Stimulated activated CD4-positive, alpha-beta T cell treated with anti-CD3 and anti-CD28 coated beads, Interleukin-2, amount 100 ng/mL, for 4 hours (primary cell): Measurements from ENCODE around the gene FOCAD.

Experiments
- DNase-seq: peaks from one replicate; pipeline ENCODE4 v3.0.0-alpha.2; 2020; ENCODE audit warnings: low read depth

Gene FOCAD

DNA sequence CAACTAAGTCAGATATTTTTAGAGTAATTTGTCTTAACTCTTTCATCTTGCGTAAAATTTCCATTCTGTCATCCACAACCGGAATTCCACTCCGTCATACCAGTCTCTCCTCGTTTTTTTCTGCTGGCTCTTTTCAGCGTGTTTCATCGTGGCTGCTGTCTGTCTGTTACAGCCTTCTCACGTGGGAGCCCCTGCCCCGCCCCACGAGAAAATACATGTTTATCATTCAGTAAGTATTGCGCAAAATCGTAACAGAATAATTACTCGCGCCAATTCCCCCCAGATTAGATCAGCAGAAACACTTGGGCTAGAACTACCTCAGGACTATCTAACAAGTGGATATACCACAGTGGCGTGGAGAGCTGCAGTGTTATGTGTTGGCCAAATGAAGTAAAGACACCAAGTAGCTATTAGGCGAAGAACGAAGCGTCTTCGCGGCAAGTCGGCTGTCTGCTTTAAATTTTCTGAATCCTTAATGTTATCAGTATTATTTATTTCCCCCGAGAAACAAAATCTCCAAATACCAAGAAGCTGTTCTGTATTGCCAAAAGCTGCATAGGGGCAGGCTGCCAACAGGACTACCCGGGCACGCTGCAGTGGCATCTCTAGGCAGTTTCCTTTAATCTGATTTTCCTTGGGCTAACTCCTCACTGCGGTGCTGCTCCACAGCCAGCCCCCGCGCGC, 566 bp upstream of the FOCAD start:
- peak; percentile 49 for DNase-seq

DNA sequence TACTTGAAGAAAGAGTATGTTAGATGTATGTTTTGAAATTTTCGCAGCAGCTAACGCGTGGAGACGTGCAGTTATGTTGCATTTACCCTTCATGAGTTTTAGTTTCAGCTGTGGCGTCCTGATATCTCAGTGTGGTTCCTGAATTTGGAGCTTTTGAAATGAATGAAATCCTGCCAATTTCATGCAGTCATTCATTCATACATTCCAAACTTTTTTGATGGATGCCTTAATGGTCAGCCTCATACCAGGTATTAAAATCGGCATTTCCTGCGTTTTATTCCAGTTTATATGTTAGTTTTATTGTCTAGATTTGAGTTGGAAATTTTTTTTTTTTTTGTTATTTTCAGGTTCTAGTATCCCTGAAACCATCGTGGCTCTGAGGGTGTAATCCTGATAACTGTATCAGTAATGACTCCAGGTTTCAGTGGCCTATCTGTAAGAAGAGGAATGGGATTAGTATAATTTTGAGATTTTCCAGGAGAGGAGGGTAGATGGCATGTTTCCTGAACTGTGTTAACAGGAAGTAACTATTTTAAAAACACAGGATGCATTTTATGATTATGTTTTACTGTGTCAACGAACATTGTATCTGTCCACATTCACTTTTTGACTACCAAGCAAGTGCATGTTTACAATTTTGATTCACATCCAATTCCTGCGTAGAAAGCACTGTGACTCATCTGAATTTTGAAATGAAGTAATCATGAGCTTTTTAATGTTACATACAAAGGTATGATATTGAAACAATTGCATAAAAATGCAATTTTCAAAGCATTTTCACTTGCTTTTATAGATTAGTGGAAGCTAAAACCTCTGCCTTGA, 1.0 kb downstream of the FOCAD start:
- DNase-seq: no peak

DNA sequence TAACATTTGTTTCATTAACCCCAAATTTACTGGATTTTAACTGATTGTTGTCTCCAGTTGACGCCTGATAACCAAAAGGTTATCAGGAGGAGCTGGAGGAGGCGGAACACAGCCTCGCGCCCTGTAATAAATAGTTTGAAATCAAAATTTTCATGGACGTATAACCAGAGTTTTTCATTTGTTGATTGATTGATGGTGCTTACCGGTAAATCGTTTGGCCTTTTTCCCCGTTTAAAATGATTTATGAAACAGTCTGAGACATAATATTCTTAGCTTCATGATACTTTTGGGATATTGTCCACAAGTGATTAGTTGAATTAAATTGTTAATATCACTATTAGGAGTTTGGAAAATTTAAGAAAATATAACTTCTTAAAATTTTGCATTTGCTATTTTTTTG, 1.7 kb downstream of the FOCAD start:
- DNase-seq: no peak

DNA sequence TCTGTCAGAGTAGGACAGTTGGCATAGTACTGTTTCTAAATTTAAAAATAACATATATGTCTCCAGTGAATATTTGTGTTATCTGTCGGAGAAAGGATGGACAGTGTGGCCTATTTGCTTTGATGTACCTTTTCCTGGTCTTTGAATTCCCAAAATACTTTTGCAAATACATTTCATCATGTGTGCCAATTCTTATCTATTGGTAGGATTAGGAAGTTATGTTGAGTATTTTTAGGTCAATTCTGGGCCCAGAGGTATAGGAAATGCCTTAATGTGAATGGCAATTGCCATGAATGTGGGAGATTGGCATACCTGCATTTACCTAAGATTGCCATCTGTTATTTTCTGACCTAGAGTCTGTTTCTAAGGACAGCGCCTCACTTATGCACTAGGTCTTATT, 5.8 kb downstream of the FOCAD start:
- DNase-seq: no peak

DNA sequence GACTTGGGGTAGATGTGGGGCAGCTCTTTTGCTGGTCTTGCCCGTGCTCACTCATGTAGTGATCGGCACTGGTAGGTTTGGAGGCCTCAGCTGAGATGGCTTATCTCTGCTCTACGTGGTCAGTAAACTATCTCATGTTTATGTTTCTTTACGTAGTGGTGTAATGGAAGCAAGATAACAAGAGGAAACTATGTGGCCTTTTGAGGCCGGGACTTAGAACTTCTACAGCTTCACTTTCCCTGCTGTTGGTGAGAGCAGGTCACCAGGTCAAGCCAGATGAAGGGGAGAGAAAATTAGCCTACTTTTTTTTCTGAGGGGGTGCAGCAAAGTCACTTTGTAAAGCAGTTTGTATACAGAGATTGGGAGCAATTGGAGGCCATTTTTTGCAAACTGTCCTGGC, 8.5 kb downstream of the FOCAD start:
- DNase-seq: no peak

DNA sequence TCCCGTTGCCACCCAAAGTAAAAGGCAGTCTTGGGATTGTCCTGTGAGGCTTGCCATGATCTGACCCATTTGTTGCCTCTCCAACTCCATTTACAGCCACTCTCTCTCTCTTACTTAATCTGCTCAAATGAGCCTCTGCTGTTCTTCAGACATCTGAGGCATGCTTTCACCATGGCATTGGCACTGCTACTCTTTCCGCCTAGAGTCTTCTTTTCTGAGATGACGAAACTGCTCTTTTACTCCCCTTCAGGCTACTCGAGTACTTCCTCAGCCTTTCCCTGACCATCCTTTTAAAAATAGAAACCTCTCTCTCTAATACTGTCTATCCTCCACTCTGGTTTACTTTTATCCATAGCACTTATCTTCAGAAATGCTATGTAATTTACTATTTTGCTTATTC, 9.0 kb downstream of the FOCAD start:
- no peak for DNase-seq

DNA sequence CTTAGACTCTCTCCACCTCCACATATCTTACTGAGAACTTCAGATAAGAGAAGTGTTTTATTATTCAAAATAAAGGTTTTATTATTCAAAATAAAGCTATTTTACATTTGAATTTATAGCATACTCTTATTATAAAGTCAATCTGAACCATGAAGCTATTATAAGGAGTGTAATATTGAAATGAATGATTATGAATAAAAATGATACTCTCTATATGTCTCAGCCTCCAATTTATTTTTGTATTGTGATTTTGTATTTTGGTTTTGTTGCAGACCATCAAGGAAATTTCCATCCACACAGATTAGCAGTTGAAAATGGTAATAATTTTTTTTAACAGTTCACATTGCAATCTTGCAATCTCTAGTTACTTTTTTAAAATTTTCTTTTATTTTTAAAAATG, 10.2 kb downstream of the FOCAD start:
- DNase-seq: no peak

DNA sequence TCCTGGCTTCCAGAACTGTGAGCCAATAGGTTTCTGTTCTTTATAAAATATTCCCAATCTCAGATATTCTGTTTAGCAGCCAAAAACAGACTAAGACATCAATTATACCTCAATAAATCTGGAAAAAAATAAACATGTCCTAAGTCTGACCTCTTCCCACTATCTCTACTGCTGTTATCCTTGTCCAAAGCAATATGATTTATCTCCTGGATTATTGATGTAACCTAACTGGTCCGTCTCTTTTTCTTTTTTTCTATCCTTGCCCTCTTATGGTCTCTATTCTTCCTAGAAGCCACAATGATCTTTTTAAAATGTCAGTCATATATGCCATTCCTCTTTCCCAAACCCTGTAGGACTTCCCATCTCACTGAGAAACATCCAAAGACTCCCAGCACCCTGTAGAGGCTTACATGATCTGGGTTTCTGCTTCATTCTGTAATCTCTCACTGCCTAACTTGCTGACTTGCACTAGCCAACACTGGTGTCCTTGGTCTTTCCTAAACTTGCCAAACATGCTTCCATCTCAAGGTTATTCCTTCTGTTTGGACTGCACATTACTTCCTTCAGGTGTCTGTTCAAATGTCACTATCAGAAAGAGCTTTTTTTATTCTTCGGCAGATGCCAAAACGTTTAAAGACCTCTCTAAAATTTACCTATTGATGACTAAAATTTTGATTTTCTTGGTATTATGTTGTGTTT, 13.1 kb downstream of the FOCAD start:
- DNase-seq: no peak

DNA sequence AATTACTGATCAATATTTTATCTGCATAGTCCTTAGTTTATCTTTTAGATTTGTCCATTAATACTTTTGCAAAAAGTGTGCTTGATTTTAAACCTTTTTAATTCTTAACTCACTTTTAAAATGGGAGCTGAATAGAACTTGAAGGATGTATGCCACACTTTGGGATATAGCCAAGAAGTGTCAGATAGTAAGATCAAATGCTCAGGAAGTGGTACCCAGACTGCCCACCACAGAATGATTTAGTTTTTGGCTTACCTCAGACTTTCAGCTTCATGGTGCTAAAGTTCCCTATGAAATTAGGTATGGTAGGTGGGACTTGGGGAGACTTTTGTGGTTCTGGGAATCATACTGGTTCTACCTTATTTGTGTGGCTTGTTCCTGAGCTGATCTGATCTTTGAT, 14.7 kb downstream of the FOCAD start:
- no peak for DNase-seq

DNA sequence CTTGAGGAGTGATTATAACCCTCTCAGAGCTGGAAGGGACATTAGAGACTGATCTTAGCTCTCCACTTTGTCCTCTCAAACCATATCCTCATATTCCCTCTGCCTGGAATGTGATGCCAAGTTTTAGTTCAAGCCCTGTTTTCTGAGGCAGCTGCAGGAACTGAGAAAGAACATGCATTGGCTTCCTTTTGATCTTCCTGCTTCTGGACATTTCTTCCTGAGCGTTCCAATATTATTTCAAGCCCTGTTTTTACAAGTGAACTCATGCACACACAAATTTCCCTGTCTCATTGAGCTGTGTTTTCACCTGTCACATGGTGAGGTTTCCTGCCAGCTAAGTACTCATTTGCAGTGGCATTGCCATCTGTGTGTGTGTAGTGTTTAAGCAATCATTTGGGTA, 17.0 kb downstream of the FOCAD start:
- DNase-seq: no peak

DNA sequence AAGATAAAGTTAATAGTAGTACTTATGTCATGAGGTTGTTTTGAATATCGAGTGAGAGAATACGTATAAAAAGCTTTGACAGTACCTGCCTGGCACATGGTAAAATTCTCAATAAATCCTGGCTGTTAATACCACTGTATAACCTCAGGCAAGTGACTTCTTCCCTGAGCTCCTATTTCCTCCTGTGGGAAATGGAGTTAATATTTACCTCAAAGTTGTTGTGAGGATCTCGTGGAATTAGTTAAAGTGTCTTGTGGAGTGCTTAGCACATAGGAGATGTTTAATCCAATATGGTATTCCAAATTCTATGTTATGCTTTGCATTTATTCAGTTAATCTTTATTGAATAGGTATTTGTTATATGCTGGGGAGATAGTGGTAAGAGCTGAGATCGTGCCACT, 18.5 kb downstream of the FOCAD start:
- no peak for DNase-seq

DNA sequence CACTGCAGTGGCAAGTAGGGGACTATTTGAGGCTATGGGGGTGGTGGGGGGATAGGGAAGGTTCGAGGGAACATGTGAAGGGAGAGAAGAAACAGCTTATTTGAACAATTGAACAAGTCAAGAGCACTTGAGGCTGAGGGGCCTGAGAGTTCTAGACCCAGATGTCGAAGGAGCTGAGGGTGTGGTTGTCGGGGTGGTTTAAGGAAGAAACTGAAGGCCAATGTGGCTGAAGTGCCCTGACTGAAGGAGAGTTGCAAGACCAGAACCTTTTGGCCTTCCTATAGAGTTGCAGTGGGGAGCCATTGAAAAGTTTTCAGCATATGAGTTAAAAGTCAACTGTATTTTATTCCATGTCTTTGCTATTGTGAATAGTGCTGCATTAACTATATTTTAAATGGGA, 19.1 kb downstream of the FOCAD start:
- no peak for DNase-seq

DNA sequence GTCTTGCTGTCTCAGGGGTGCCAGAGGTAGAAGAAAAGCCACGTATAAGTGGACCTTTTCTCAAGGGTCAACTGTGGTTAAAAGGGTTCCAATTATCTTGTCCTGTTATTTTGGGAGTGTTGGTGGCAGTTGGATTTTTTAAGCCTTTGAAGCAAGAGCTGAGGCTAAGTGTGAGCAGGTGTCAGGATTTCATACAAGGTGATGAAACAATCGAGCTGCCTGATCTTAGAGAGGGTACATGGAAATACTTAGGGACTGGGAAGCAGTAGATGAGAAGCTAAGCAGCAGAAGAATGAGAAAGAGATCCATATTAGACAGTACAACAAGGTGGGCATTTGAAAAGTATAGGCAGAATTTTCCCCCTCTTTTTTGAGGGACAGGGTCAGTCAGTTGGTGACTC, 23.6 kb downstream of the FOCAD start:
- no peak for DNase-seq

DNA sequence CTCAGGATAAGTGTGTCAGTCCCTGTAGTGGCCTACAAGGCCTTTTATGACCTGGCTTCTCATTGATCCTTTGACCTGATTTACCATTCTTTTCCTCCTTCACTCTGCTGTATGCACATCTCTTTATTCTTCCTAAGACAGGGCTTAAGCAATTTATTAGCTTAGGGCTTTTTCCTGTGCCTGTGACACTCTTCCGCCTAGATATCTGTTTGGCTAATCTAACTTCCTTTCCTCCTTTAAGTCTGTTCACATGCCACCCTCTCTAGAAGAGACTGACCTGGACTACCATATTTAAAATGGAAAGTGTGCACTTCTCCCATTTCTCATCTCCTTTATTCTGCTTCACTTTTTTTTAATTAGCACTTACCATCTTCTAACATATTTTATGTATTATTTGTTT, 29.1 kb downstream of the FOCAD start:
- no peak for DNase-seq

DNA sequence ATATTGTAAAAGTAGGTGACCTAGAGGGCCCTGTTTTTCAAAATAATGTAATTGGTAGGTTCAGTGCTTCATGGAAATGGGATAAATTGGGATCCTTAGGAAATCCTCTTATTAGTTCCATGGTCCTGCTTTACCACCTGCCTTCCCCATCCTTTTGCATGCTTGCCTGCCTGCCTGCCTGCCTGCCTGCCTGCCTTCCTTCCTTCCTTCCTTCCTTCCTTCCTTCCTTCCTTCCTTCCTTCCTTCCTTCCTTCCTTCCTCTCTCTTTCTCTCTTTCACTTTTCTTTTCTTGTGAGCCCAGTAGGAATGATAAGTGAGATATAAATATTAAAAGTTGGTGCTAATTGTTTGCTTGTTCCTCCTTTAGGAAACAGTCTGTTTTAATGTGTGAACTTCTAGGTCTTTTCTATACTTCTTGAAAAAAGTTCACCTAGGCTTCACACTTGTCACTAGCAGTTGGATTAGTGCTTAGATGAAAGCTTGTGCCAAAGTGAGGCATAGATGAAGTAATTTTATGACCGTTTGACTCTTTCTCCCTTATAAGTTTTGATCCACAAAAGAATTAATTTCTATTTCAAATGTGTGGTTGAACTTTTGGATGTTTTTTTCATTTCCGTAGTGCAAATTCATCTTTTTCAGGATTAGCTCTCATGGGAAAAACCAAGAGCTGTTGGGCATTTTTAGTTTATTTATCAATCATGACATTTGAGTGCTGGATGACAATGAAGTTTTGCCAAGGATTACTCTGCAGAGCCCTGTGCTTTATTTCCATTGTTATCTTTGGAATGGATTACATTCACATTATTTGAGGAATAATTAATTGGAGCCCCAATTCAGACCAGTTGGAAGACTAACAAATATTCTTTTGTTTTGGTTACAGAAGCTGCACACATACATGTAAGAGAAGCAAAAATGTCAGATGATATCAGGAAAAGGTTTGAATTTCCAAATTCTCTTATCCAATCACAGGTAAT, 30.7 kb downstream of the FOCAD start:
- no peak for DNase-seq

DNA sequence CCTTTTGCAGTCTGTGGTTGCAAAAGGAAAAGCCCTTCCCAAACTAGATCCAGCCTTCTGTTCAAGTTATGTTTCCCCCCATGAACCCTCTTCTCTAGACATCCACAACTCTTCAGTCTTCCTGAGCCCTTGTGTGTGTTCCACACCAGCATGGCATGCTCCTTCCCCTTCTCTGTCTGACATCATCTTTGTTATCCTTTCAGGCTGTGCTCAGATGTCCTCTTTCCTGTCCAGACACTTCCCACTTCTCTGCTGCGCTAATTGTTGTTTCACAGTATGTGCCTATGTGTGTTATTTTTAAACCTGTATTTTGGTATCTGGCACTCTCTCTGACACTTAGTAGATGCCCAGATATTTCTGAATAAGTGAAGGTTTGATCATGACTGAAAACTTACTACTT, 38.2 kb downstream of the FOCAD start:
- no peak for DNase-seq

DNA sequence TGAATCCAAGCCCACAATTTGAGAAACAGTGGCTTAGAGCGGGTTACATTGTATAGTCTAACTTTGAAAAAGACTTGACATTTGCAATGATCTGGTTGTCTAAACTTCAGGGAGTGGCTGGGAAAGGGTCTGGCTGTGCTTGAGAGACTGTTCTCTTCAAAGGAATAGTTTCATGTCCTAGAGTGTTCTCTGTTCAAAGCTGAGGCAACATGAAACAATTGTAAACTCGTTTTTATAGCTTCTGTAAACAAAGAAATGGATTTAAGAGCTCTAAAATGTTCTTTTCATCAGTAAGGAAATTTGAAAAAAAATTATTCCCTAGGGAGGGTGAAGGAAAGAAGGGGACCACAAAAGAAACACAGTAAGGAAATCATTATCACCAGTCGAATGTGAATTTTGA, 41.6 kb downstream of the FOCAD start:
- DNase-seq: no peak

DNA sequence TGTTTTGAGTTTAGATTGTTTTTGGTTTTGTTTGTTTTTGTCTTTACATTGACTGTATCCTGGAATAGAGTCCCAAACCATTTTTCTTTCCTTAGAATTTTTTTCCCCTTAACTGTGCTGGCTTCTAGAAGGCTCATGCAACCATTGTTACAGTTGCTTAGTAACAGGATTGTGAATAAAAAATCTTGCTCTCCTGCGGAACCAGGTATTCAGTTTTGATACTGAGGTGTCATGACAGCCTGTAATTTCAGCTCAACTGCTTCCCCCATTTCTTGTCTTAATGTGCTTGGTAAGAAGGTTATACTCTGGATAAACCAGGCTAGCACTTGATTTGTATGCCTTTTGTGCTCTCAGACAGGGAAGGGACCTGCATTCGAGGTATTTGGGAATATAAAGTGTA, 42.1 kb downstream of the FOCAD start:
- no peak for DNase-seq

DNA sequence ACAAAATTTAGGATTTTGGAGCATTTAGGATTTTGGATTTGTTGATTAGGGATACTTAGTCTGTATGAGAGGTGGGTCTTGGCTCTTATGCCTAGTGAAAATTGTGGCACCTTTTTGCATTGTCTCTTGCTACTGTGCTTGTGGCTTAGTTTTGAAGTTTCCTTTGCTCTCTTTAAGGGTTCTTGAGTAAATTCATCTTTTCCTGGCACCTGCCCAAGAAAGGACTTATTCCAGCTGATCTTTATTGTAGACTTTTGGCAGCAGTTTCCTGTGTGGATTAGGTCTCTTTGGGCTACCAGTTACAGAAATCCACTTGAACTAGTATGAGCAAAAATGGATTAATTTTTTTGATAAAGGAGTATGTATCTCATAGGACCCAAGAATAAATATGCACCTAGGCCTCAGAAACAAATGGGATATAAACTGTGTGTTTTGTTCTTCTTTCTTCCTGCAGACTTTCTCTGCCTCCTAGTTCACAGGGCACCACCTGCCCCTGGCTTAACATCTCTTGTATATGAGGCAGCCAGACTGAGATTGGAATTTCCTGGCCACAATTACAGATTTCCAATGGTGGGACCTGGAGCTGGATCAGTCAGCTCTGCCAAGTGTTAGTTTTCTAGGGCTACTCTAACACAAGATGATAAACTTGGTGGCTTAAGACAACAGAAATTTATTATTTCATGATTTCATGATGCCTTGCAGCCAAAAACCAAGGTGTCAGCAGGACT, 44.6 kb downstream of the FOCAD start:
- DNase-seq: no peak

DNA sequence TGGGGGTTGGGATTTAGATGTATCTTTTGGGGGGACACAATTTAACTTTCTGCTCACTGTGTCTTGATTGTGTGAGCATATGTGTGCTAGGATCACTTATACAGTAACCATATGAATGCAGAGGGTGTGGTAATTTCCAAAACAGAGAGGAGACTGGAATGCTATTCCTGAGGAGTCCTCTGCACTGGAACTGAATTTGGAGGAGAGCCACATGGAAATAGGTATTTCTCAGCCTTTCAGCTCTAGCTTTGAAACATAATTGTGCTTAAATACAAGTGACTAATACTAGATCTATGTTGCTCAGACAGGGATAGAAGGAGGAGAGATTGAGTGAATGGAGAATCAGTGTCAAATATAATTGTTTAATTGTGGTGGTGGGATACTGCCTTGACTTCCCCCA, 45.5 kb downstream of the FOCAD start:
- DNase-seq: no peak

DNA sequence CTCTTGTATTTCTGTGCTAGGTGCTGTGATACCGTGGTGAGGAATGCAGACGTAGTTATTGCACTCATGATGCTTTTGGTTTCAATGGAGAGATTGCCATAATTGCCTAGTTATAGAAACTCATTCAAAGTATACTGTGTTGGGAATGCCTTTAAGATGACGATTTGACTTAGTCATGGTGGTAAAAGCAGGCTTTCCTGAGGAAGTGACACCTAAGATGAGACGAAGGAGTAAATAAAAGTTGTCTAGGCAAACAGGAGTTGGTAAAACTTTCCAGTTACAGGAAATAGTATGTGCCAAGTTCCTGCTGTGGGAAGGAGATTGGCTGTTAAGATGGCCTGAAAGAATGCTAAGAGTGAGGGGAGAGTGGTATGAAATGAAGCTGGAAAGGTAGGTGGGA, 48.1 kb downstream of the FOCAD start:
- no peak for DNase-seq
